HG03039 (cell line): ENCODE data around the gene EFEMP2.

Source experiments
- ATAC-seq: cut with Tn5 transposase; IDR thresholded peaks from one replicate; pipeline ENCODE4 v1.9.1; 2021; ENCODE audit warnings: mild to moderate bottlenecking, moderate library complexity; ENCODE audit not compliant: unreplicated experiment

The EFEMP2 gene

DNA sequence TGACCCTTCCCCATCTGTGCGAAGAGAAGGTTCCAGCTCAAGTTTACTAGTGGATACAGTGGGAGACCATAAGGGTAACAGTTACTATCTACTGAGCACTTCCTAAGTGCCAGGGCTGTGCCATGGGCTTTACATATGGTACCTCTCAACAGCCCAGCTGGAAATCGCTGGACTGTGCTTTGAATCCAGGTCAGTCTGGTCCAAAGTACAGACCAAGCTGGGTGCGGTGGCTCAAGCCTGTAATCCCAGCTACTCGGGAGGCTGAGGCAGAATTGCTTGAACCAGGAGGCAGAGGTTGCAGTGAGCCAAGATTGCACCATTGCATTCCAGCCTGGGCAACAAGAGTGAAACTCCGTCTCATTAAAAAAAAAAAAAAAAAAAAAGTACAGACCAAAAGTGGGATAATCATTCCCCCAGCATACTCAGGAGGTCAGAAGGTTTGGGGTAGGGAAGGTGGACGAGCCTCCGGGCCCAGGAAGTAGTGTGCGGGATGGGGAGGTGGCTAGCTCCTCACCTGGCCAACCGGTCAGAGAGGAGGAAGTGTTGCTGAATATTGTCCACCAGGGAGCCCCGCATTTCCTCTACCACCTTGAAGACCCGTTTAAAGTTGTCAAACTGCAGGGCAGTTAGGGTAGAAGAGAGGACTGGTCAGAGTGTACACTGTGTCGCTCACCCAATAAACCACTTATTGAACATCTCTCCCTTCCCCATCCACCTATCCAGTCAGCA lies 13.4 kb upstream of the EFEMP2 start:
- no peak for ATAC-seq

DNA sequence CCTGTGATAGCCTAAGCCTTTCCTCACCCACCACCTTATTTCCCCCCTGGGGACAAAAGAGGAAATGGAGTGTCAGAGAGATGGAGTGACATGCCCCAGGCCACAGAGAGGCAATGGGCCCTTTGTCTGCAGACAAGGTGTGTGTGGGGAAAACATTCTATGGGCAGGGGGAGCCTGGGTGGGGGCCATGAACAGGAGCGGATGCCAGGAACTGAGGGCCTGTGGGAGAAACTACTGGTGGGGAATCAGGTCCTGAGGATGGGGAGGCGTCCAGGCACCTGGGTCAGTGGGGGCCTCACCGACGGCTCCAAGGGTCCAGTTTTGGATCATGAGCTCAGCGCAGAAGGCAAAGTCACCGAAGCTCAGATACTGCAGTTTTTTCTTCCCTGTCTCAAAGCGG lies 12.6 kb upstream of the EFEMP2 start:
- ATAC-seq = no peak

DNA sequence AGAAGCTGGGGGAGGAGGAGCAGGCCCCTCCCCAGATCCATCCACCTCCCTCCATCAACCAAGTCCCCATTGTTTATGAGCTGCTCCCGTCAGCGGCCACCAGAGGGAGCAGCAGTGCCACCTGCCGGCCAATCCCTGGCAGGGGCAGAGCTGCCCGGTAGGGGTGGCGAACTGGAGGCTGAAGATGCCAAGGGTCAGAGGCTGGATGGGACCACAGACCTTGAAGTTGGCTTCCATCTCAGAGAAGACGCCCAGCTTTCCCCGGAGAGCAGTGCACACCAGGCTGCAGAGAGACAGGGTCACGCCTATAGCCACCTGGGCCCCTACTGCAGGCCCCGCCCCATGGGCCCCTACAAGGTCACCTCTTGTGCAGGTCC lies 12.1 kb upstream of the EFEMP2 start:
- ATAC-seq = no peak

DNA sequence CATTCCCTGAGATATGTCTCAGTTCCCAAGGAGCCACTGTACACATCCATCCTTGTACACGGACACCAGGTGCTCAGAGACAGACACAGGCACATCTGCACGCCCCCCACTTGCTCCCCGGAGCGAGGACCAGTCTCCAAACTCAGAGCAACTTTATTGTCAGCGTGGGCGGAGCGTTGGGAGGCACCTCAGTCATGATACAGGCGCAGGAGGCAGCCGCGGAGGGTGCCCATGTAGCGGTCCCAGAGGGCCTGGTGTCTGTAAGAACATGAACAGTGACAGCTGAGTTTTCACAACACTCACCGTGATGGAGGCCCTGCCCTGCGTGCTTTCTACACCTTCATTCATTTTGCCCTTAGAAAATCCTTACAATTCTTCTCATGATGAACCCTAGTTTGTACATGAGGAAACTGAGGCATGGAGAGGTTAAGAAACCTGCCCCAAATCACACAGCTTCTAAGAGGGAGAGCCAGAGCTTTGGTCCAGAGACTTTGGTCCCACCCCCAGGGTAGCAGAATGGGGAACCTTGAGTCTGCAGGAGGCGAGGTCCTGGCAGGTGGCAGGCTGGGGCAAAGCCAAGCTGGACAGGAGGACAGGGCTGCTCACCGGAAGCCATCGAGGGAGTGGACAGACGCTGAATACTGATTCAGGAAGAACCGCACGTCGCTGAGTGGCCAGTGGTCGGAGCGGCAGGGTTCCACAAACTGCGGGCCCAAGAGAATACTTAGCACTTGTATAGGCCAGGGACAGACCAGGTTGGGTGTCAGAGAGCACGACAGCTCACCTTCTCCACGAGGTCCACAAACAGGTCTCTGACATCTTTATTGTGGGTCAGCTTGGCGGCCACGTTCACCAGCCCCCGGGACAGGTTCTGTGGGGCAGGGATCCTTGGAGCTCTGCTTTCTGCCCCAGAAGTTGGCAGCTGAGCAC lies 11.5 kb upstream of the EFEMP2 start:
- no peak for ATAC-seq

DNA sequence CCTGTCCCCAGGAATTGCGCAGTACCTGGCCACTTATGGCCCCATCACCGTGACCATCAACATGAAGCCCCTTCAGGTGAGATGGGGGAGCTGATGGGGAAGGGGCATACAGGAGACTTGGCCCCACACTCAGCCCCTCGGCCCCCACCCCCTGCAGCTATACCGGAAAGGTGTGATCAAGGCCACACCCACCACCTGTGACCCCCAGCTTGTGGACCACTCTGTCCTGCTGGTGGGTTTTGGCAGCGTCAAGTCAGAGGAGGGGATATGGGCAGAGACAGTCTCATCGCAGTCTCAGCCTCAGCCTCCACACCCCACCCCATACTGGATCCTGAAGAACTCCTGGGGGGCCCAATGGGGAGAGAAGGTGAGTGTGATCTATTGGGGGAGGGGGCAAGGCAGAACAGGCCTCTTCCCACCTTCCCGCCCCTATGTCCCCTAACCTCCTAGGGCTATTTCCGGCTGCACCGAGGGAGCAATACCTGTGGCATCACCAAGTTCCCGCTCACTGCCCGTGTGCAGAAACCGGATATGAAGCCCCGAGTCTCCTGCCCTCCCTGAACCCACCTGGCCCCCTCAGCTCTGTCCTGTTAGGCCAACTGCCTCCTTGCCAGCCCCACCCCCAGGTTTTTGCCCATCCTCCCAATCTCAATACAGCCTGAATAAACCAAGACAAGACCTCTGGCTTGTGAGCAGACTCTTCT lies 10.6 kb upstream of the EFEMP2 start:
- ATAC-seq = no peak

DNA sequence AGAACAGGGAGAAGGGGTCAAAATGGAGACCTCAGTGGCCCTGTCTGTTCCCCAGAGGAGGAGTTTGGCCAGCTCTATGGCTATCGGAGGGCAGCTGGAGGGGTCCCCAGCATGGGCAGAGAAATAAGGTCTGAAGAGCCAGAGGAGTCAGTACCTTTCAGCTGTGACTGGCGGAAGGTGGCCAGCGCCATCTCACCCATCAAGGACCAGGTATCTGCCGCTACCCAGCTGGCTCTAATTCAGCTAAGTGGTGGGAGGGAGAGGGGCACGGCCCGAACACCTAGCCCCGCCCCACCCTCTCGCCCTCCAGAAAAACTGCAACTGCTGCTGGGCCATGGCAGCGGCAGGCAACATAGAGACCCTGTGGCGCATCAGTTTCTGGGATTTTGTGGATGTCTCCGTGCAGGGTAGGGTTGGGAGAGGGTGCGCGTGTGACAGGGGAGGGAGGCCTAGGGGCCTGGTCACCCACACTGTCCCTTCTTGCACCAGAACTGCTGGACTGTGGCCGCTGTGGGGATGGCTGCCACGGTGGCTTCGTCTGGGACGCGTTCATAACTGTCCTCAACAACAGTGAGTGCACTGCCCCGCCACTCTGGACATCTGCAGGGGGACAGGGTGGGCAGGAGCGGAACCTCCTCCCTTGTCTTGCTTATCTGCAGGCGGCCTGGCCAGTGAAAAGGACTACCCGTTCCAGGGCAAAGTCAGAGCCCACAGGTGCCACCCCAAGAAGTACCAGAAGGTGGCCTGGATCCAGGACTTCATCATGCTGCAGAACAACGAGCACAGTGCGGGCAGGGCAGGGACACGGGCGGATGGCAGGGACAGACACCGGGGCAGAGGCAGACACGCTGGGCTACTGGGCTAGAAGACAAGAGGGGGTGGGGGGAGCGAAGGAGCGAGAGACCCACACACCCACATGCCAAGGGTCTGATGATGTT lies 9.8 kb upstream of the EFEMP2 start:
- no peak for ATAC-seq

DNA sequence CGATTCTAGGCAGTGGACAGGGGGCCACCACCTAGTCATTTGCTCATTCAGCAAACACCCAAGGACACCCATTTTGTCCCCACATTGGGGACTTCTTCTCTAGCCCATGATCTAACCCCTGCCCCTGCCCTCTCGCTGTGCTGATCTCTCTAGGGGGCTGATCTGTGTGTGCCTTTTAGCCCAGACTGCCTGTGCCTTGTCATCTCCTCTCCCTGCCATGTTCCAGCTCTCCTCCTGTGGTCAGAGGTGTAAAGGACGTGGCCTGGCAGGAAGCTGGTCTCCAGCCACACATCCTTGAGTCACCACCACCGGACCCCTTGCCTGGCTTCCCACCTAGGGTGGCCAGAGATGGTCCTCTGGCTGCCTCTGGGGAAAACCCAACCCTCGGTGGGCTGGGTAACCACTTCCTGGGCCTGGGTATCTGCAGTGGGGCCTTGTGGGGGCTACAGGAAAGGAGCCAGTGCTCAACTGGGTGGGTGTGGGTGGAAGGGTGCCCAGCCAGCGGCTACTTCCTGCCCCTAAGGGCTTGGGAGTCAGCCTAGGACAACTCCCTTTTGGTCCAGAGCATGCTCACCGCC lies 8.3 kb upstream of the EFEMP2 start:
- ATAC-seq = no peak

DNA sequence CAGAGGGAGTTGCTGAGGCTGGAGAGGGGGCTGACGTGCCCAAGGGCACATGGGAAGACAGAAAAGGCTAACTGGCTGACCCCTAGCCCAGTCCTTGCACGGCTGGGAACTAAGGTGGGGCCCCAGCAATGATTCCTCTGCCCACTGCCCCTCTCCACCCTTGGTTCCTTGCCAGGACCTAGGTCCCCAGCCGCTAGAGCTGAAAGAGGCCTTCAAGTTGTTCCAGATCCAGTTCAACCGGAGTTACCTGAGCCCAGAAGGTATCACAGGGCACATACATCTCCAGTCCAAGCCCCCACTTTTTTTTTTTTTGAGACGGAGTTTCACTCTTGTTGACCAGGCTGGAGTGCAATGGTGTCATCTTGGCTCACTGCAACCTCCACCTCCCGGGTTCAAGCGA lies 7.4 kb upstream of the EFEMP2 start:
- no peak for ATAC-seq

DNA sequence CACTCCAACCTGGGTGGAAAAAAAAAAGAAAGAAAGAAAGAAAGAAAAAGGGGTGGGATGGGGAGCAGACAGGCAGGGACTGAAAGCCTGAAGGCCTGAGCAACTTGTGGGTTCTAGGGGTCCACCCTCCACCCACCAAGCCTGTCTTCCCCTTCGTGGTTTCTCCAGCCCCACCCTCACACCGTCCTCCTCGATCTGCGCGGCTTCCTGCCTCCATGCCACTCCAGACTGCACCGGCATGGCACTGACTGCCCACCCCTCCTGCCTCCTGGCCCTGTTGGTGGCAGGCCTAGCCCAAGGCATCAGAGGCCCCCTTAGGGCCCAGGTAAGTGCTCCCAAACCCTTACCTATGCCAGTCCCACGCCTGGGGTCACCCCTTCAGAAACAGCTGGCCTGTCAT lies 7.0 kb upstream of the EFEMP2 start, which contains the start of gene CTSW:
Gene CTSW, plus strand, starts transcription at position 221 of the 400 bp plus-strand sequence. Its CDS starts 18 bp downstream, at position 239.
- no peak for ATAC-seq

DNA sequence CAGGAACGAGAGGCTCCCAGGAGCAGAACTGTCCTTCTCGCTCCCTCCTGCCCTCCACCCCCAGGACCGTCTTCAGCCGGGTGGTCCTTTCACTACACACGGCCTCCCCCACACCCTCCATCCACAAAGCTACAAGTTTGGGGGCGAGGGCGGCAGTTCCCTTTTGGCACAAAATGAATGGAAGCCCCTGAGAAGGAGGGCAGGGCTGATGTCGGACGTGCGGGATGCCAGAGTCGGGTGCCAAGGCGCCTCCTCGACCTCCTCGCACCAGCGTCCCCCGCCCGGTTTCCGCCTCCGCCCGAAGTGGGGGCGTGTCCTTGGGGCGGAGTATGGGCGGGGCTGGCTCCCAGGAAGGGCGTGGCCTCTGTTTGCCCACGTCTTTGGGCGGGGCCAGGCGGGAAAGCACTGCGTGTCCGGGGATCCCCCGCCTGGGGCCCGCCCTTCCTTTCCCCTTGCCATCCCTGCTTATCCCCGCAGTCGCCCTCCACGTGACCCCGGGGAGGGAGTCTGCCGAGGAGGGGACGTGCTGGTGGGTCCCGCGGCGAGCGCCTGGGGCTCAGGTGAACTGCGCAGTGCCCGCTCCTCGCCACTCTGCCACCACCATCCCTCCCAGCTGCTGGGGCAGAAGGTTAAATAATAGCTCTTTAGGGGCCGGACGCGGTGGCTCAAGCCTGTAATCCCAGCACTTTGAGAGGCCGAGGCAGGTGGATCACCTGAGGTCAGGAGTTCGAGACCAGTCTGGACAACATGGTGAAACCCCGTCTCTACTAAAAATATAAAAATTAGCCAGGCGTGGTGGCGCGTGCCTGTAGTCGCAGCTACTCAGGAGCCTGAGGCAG lies 937 bp upstream of the EFEMP2 start:
- ATAC-seq = peak; percentile 77

DNA sequence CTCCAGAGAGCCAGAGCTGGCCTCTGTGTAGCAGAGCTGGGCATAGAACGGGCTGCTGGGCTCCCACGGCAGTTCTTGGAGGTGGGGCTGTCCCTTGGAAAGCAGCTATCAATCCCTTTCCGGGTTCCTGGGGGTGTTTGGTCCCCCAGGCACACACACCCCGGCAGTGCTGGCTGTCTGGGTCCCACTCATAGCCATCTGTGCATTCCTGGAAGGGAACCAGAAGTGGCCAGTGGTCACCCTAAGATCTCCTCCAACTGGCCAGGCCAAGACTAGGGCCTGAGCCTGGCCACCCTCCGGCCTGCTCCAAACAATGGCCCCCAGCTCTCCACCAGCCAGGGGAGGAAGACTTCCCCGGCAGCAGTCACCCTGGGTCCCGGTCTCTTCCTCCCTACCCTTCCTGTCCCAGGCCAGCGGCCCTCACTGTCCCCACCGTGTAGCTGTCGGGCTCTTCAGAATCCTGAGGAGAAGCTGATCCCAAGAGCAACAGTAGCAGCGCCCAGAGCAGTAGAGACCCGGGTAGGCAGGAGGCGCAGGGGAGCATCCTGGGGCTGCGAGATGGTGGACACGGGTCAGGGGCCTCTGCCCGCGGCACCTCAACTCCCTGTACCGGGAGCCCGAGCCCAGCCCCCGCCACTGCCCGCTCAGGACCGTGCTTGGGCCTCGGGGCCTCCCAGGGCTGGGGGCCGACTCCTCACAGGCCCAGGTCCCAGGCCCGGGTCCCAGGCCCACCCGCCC lies 620 bp downstream of the EFEMP2 start:
- no peak for ATAC-seq

DNA sequence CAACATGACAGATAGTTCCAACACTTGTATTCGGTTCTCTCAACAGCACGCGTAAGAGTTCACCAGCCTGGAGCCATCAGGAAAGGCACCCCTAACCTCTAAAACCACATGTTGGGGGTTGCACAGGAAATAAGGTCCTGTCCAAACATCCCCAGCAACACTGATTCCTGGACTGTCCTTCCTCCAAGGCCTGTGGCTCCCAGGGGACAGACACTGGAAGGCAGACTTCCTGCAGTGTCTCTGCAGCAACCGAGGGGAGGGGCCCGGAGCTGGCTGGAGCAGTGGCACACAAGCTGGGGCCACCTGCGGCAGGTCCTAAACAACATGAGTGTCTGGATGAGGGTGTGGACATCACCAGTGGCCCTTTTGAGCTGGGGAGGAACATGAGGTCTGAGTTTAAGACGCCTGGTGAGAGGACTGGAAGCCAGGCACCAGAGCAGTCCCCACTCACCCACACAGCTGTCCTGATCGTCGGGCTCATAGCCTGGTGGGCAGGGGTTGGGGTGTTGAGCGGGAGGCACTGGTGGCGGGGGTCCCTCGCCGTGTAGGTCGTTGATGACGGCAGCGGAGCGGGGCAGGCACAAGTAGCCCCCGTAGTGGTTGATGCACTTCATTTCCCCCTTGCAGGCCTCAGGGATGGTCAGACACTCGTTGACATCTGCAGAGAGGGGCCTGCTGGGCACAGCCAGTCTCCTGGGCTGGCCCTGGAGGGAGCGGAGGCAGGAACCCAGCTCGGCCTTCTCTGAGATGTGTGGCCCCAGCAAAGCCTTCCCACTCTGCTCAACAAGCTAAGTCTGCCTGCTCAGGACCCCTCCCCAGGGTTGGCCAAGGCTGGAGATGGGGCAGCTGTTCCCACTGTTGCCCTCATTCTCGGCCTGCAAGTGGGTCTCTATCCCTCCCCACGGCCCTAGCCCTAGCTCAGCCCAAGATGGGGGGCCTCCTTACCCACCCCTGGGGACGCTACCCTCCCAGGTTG lies 1.6 kb downstream of the EFEMP2 start:
- ATAC-seq = no peak

DNA sequence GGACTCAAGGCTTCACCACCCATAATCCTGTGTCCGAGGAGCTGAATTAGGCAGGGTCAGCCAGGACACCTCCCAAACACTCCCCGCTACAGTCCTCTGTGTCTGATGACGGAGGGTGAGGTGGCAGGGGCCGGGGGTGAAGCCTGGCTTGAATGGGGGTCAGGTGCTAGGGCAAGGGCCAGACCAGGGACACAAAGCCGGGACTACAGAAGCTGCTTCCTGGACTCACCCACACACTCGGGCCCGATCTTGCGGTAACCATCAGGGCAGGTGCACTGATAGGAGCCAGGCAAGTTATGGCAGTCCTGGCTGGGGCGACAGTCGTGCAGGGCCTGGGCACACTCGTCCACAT lies 2.3 kb downstream of the EFEMP2 start:
- ATAC-seq = no peak

DNA sequence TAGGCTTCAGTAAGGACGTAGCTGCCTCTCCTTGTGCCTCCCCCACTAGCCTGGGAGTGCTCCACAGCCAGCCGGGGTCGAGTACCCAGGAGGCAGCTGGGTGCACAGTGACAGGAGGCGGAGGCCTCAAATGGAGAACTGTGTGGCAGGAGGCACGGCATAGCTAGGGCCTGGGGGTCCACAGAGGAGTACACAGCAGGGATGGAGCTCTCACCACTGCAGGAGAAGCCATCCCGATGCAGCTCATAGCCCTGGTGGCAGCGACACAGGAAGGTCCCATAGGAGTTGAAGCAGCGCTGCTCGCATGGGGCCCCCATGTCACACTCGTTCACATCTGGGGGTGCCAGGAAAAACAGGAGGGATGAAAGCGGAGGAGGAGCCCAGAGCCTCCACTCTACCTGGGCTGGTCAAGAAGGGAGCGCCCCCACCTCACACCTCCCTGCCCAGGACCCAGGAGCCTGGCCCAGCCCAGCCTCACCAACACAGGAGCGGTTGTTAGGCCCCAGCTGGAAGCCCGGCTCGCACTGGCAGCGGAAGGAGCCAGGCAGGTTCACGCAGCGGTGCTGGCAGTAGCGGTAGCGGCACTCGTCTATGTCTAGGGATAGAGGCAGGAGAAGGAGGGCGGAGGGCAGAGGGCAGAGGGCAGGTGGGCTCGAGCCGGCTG lies 2.8 kb downstream of the EFEMP2 start:
- no peak for ATAC-seq

DNA sequence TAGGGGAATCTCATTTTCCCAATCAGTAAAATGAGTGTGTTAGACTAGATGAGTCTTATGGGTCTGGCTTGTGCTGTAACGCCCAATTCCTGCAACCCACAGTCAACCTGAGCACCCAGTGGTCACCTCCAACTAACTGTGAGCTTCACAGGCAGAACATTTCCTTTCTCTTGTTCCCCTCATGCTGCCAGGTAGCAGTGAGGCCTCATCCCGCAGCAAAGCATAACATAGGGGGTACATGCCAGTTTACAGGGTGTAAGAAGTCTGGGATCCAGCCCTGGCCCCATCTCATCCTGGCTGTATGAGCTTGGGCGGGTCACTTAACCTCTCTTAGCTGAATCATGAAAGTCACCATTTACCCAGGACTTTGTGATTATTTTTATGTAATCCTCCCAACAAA lies 3.7 kb downstream of the EFEMP2 start:
- ATAC-seq = no peak

DNA sequence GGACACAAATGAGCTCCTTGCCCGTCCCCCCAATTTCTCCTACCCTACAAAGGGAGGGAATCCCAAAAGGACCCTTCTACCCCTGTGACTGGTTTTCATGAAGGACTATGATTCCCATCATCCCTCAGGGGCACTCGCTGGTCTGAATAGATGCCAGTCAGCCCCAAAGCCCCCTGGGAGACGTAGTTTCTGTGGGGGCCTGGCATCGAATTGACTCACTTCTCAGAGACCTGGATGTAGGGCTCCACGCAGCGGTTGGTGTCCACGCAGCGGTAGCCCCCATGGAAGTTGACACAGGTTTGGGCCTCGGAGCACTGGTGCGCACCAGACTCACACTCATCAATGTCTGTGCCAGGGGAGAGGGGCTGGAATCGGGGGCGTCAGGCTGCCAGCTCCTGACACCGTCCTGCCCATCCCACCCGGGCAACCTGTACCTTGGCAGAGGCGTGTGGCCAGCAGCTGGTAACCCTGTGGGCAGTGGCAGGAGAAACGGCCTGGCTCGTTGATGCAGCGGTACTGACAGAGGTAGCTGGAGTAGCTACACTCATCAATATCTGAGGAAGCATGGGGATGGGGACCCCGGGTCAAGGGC lies 4.4 kb downstream of the EFEMP2 start:
- no peak for ATAC-seq
